ENCODE data around the gene PACS2.

PACS2 gene

GRCh38 chr14:105423488-105424195, 109.1 kb downstream of the PACS2 start:
- no peak for DNase-seq (ENCODE audit: low read depth in 2 of 2)

DNA sequence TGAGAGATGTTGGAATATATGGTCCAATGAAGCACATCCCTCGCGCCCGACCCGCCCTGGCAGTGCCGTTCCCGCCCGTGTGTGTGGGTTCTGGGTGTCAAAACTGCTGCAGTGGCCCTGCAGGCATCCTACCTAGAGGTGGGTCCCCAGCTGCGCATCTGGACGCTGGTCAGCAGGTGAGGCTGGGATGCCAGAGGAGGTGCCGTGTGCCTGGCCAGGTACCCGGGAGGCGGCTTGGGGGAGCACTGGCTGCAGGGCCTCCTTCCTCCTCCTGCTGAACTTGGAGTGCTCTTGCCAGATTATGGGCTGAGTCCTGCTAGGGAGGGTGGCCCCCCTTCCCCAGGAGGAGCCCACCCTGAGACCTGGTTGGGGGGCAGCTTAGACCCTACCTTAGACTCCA, 110.3 kb downstream of the PACS2 start:
- no peak for DNase-seq (ENCODE audit: low read depth in 2 of 2)

DNA sequence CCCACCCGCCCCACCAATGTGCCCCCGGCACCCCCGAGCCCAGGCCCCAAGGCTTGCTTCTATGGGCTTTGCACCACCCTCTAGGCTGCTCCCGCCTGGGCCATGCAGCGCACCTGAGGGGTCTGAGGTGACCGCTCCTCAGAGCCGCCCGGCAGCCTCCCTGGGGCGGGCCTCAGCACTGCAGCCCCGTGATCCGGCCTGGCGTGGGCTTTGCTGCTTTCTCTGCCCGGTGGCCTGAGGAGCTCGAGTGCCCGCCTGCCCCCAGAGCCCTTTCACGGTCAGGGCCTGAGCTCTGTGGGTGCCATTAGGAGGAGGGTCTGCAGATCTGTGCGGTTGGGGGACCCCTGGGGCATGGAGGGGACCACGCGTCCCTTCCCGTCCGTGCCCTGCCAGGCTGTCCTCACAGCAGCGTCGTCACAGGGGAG, 111.3 kb downstream of the PACS2 start:
- no peak for DNase-seq (ENCODE audit: low read depth in 2 of 2)

- DNase-seq (ENCODE audit: low read depth in 2 of 2) = no peak
Observed at GRCh38 chr14:105426416-105427130, 112.0 kb downstream of the PACS2 start.

- no peak for DNase-seq (ENCODE audit: low read depth in 2 of 2)
Observed at GRCh38 chr14:105427412-105427811, 112.9 kb downstream of the PACS2 start.

GRCh38 chr14:105427936-105428485, 113.5 kb downstream of the PACS2 start:
- DNase-seq (ENCODE audit: low read depth in 2 of 2) = no peak

DNA sequence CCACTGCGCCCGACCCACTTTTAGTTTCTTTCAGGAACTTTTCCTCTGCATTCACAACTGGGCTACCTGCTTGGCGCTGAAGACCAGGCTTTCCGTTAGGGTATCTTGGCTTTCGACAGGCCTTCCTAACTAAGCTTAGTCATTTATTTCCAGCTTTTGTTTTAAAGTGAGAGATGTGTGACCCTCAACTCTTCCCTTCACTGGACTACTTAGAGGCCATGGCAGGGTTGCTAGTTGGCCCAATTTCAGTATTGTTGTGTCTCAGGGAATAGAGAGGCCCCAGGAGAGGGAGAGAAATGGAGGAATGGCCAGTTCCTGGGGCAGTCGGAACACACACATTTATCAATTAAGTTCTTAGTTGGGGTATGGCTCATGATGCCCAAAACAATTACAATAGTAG, 115.5 kb downstream of the PACS2 start:
- no peak for DNase-seq (ENCODE audit: low read depth in 2 of 2)

DNA sequence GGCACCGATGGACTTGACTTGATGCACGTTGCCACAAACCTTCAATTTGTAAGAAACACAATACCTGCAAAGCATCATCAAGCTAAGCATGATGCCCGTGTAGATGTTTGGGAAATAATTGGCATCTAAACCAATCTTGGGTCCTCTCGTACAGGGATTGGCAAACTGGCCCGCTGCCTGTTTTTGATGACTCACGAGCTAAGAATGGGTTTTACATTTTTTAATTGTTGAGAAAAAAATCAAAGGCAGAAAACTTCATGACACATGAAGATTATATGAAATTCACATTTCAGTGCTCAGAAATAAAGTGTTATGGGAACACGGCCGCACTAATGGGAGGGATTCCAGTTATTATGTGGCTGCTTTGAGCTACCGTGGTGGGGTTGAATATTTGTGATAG, 116.0 kb downstream of the PACS2 start:
- DNase-seq (ENCODE audit: low read depth in 2 of 2) = no peak

DNA sequence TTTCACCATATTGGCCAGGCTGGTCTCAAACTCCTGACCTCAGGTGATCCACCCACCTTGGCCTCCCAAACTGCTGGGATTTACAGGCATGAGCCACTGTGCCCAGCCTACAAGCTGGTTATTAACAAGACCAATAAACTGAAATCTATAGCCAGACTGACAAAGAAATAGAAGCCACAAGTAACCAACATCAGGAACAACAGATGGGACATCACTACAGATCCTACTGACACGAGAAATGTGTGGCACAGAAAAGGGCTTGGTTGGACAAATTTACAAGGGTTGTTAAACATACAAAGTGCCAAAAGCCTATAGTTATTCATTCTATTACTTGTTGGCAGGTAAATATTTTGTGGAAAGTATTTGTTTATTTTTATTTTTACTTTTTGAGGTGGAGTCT, 116.7 kb downstream of the PACS2 start:
- DNase-seq (ENCODE audit: low read depth in 2 of 2) = no peak

- DNase-seq (ENCODE audit: low read depth in 2 of 2) = no peak
Observed at GRCh38 chr14:105432657-105433056, 118.1 kb downstream of the PACS2 start.

DNA sequence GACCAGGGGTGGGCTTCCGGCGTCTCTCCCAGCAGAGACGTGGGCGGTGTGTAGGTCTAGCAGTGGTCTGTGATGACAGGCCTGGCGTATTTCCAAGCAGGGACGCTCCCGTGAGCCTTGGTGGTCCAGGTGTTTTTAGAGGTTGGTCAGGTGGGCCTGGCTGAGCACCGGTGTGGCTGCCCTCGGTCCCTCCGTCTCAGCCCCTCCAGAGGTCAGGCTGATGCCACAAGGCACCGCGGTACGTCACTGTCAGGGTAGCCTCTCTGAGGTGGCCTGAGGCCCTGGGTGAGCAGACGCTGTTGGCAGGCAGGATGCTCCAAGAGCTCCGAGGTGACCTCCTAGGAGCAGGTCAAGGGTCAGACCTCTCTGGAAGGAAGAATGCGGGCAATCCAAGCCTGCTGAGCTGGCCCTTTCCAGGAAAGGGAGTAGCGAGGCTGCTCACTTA, 118.6 kb downstream of the PACS2 start:
- DNase-seq (ENCODE audit: low read depth in 2 of 2) = no peak

- no peak for DNase-seq (ENCODE audit: low read depth in 2 of 2)
Observed at GRCh38 chr14:105436402-105436801, 121.9 kb downstream of the PACS2 start.

- no peak for DNase-seq (ENCODE audit: low read depth in 2 of 2)
Observed at GRCh38 chr14:105436891-105437722, 122.6 kb downstream of the PACS2 start.

GRCh38 chr14:105437723-105438500, 123.4 kb downstream of the PACS2 start:
- DNase-seq (ENCODE audit: low read depth in 2 of 2) = no peak

DNA sequence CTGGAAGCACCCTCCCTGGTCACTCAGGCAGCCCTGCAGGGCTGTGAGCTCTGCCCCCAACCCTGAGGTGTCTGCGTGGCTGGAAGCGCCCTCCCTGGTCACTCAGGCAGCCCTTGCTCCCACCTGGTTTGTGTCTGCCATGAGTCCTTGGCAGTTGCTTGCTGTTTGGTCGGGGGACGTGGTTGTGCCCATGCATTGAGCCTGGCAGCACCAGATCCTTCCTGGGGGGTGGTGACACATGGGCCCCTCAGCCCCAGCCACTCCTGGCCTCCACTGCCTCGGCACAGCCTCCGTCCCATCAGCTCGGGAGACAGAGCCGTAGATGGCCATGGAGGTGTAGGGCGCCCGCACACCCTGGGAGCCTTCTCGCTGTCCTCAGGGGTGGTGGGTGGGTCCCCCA, 124.6 kb downstream of the PACS2 start:
- DNase-seq (ENCODE audit: low read depth in 2 of 2) = no peak

- DNase-seq (ENCODE audit: low read depth in 2 of 2) = no peak
Observed at GRCh38 chr14:105439710-105440553, 125.4 kb downstream of the PACS2 start.

- no peak for DNase-seq (ENCODE audit: low read depth in 2 of 2)
Observed at GRCh38 chr14:105440554-105440900, 126.0 kb downstream of the PACS2 start.

- DNase-seq (ENCODE audit: low read depth in 2 of 2) = no peak
Observed at GRCh38 chr14:105440992-105441391, 126.4 kb downstream of the PACS2 start.

GRCh38 chr14:105442125-105442524, 127.6 kb downstream of the PACS2 start:
- DNase-seq (ENCODE audit: low read depth in 2 of 2) = no peak

DNA sequence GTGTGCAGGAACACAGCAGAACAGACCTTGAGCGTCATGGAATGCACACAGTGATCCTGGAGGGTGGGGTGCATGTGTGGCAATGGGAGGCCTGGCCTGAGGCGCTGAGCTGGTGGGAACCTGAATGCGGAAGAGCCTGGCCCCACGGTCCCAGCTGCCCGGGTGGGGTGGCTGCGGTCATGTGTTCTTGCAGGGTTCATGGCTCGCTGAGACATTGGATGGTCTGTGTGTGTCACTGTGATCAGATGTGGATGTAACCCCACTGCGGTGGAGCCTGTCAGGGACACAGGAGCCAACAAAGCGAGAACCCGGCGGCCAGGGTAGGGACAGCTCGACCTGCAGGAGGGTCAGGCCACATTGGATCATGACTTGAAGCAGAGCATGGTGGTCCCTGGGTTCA, 128.3 kb downstream of the PACS2 start:
- no peak for DNase-seq (ENCODE audit: low read depth in 2 of 2)

- no peak for DNase-seq (ENCODE audit: low read depth in 2 of 2)
Observed at GRCh38 chr14:105444859-105445258, 130.3 kb downstream of the PACS2 start.
